ENCODE data around the gene NCOA7.
"Not testable (repeated sequence)": the region's sequence is repeated elsewhere in the genome, so short reads cannot be mapped to it uniquely, and the experiment has no call there.

NCOA7 gene

DNA sequence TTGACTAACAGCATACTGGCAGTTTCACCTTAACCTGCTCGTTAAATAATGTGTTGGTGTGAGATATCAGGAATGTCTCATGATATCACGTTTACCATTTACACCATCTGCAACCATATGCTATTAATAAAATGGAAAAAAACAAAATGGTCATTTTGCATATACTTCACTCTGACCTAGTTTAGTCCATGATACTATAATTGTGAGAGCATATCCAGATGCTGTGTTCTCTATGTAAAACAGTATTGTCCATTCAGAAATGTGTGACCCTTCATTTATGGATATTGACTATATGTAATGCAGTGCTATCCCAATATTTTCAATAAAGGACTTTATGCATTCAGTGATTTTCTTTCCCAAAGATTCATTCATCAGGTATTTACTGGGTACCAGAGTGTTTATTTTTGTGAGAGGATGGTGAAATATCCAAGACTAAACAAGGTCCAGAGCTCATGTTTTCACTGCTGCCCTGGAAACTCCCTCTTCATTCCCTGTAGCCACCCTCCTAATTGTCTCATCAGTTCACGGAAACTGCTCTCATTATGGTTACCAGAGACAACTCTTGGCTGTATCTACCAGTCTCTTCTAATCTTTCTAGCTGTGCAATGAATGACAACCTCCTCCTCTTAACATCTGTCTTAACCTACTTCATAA lies 140.1 kb downstream of the NCOA7 start:
- no peak for DNase-seq (ENCODE audit: low read depth)
- H3K4me3 ChIP-seq (ENCODE audit: low read depth, low read length) = no peak overlapping the region

DNA sequence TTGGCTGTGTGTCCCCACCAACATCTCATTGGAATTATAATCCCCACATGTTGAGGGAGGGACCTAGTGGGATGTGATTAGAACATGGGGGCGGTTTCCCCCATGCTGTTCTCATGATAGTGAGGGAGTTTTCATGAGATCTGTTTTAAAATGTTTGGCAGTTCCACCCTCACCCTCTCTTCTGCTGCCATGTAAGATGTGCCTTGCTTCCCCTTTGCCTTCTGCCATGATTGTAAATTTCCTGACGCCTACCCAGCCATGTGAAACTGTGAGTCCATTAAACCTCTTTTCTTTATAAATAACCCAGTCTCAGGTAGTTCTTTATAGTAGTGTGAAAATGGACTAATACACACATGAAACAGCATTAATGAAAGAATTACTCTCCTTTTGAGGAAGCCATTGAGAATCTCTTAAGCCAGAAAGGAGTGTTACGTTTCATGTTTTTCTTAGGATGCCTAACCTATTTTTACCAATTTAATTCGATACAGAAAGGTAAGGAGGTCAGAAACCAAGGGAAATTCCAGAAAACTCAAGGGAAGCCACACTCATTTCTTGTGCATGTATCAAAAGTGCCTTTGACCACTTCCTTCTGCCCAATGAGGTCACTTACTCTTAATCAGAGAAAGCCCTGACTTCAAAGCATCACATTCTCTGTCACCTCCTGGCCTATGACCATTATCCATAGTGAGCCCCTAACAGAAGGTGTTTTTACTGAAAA lies 141.1 kb downstream of the NCOA7 start:
- DNase-seq (ENCODE audit: low read depth) = no peak
- no peak overlapping the region for H3K4me3 ChIP-seq (ENCODE audit: low read depth, low read length)

DNA sequence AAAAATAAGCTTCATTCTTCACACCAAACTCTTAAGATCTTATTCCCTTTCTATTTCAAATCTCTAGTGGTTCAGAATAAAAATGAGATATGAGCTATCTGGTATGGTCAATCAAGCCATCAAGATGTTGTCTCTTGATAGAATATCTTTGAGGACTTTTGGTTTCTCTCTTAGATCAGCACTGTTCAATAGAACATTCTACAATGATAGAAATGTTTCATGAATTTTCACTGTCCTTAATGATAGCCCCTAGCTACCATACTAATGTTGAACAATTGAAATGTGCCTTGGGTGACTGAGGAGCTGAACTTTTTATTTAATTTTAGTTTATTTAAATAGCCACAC lies 141.7 kb downstream of the NCOA7 start:
- no peak overlapping the region for H3K4me3 ChIP-seq (ENCODE audit: low read depth, low read length)
- no peak for DNase-seq (ENCODE audit: low read depth)

DNA sequence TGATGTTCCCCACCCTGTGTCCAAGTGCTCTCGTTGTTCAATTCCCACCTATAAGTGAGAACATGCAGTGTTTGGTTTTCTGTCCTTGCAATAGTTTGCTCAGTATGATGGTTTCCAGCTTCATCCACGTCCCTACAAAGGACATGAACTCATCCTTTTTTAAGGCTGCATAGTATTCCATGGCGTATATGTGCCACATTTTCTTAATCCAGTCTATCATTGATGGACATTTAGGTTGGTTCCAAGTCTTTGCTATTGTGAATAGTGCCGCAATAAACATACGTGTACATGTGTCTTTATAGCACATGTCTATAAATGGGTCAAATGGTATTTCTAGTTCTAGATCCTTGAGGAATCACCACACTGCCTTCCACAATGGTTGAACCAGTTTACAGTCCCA lies 144.8 kb downstream of the NCOA7 start:
- H3K4me3 ChIP-seq (ENCODE audit: low read depth, low read length); DNase-seq (ENCODE audit: low read depth): not testable (repeated sequence)

DNA sequence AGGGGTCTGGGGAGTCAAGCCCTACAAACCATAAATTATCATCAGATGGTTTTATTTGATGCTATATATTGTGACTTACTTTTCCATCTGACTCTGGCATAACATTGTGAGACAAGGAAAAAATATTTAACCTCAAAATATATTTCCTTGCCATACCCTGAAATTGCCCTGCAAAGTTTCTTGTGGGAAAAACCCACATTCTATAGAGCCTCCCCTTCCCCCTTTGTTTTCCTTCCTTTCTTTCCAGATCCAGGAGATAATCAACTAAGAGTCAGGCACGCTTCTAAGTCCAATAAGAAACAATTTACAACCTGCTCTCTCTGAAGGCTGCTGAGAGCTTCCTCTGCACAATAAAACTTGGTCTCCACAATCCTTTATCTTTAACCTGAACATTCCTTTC lies 148.3 kb downstream of the NCOA7 start:
- DNase-seq (ENCODE audit: low read depth) = no peak

DNA sequence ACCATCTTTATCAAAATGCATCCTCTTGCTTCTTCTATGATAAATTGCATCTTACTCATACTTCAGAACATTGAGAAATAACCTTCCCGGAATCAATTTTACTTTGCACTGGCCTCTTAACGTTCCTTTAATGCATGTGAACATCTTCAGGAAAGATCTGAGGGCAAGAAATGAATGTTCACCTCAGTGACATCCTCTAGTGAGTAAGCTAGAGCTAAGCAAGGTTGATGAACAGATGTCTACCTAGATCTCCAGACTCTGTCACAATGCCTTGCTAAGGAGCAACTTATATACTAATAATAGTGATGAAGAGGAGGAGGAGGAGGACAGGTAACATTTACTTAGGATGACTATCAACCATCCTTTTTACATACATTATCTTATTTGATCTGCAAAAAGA lies 149.0 kb downstream of the NCOA7 start:
- DNase-seq (ENCODE audit: low read depth) = no peak

More for the DNA sequence above, 148.3 kb downstream of the NCOA7 start:
- no peak overlapping the region for H3K4me3 ChIP-seq (ENCODE audit: low read depth, low read length)

DNA sequence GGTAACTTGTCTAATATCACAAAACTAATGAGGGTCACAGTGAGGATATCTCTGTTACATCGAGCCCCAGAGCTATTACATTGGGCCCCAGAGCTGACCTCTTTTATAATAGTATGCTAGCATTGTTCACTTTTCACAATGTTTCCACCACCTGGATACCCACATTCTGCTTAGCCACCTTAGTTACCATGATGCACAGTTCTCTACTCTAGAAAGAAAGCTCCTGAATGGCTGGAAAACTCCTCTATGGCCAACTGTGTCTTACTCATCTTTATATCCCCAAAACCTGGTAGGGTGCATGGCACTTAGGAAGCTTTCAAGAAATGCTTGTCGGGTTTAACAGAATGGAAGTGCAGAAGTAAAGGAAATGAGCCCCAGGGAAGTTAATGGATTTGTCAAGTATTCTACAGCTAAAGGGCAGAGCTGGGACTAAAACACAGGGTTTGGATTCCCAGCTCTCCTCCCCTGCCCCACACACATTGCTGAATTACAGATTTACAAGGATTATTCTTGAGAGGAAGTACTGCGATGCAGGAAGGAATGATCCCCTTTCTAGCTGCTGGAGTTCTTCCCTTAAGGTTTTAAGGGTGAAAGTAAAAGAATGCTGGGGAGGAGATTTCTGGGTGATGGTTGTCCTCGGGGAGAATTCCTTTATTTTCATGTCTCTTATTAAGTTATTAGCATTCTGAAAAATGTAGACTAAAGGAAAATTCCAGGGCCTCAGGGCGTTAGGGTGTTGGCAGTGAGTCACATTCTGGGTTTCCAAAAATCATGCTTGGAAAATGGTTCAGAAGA lies 149.7 kb downstream of the NCOA7 start:
- H3K4me3 ChIP-seq (ENCODE audit: low read depth, low read length) = no peak overlapping the region
- DNase-seq (ENCODE audit: low read depth) = no peak

More for the DNA sequence above, 149.0 kb downstream of the NCOA7 start:
- no peak overlapping the region for H3K4me3 ChIP-seq (ENCODE audit: low read depth, low read length)

DNA sequence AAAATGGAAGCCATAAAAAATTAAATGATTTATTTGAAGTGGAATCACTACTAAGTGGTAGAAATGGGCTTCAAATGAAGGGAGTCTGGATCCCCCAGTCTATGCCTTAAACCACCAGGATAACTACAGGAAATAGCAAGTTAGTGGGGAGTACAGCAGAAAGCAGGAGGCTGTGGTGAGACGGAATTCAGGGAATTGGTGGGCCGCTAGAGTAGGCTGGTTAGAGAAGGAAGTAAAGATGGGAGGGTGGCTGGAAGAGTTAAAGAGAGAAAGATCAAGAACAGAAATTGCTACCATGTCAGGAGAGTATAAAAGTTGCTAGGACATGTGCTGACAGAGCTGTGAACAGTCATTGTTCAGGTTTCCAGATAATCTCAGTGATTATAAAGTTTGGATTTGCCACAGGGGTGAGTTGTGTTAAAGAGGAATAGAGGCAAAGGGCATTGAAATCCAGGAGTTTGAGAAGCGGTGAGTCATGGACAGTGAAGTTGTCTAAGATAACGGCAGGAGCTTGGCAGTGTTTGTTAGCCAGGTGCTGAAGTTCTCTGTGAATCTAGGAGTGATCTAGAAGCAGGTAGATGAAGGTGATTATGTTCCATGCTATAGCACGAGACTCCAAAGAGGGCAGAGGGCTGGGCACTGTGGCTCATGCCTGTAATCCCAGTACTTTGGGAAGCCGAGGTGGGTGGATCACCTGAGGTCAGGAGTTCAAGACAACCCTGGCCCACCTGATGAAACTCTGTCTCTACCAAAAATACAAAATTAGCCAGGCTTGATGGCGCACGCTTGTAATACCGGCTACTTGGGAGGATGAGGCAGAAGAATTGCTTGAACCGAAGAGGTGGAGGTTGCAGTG lies 152.1 kb downstream of the NCOA7 start:
- no peak for DNase-seq (ENCODE audit: low read depth)
- no peak overlapping the region for H3K4me3 ChIP-seq (ENCODE audit: low read depth, low read length)

DNA sequence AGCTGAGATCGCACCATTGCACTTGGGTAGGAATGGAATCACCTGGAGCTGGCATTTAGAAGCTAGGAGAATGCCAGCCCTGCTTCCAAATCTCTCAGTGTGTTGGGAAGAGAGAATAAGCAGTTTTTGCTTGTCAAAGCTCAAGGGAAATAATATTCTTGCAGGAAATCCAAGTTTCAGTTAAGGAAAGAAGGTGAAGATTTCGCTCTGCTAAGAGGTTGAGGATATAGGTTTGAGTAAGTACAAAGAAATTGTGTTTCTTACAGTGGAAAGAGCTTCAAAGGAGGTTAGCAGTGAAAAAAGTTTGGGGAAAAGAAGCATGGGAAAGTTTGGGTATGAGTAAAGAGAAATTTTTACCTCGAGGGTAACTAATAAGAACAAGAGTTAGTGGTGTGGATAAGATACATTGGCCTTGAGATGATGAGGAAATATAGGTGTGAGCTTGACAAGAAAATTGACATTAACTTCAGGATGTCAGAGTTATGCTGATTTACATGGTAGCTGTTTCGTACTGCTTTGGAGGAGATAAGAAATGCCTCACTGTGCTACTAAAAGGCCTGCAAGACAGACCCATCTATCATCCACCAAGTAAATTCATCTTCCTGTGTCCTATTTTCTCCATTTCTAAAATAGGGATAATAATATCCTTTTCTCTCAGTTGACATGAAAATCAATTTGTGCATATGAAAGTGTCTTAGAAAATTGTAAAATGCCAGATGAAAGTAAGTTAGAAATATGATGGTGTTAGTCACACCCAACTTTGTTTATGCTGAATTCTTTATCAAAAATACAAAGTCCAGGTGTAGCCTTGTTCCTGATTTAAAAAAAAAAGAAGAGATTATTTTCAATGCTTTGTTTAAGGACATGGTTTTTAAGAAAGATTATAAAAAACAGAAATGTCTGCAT lies 153.0 kb downstream of the NCOA7 start:
- DNase-seq (ENCODE audit: low read depth) = no peak
- H3K4me3 ChIP-seq (ENCODE audit: low read depth, low read length) = no peak overlapping the region

DNA sequence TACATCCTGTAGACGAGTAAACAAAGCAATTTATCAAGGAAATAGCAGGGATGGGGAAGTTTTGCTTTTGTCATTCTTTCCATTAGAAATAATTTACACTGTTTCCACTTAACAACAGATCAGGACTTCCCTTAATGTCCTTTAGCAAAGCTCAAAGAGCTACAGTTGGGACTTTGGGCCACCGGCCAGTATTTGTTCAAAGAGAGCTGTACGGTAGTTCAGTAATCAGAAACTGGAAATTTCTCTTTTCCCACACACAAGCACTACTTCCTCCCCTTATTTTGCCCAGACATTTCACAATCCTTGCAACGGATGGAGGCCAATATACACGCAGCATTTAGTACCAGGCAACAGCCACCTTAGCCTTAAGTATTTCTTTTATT lies 153.7 kb downstream of the NCOA7 start:
- no peak overlapping the region for H3K4me3 ChIP-seq (ENCODE audit: low read depth, low read length)
- DNase-seq (ENCODE audit: low read depth) = no peak

DNA sequence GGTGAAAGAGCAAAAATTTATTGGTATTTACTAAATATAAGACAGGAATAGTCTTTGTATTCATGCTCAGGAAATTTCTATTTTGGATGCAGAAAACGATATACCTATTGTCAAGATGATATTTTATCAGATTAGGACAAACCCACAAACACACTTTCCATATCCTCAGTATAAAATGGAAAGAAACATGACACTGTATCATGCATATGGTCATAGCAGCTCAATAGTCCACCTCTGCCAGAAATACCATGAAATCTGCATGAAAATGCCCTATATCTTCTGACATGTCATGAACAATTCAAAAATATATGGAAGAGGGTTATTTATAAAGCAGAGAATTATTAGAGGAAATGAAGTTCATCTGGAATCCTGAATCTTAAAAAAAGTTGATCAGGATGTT lies 154.1 kb downstream of the NCOA7 start:
- no peak for DNase-seq (ENCODE audit: low read depth)

DNA sequence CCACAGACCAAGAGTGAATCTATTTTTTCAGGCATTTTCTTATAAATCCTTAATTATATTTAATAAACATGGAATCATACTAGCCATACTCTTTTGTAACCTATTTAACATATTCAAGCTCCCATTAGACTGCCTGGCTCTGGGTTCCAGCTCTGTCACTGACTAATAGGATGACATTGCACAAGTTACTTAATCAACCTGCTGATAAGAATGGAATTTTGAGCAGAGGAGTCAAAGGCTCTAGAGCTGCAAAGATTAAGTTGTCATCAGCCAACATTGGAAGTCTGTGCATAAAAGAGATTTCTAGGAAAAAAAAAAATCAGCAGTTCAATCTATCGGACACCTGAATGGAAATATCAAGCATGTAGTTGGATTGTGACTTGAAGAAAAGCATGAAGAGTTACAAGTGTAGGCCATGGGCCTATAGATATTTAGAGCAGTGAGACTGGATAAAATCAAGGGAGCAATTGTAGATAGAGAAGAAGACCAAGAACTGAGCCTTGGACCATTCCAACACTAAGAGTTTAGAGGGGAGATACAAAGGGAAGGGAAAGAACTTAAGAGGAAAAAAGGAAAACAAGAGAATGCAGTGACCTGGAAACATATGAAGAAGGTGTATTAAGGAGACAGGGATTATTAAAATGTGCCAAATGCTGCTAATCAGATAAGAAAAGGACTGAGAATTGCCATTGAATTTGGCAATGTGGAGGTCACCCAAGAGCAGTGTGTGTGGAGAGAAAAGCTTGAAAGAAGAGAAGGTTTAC lies 154.8 kb downstream of the NCOA7 start:
- DNase-seq (ENCODE audit: low read depth) = no peak
- H3K4me3 ChIP-seq (ENCODE audit: low read depth, low read length) = no peak overlapping the region

More for the DNA sequence above, 154.1 kb downstream of the NCOA7 start:
- no peak overlapping the region for H3K4me3 ChIP-seq (ENCODE audit: low read depth, low read length)

DNA sequence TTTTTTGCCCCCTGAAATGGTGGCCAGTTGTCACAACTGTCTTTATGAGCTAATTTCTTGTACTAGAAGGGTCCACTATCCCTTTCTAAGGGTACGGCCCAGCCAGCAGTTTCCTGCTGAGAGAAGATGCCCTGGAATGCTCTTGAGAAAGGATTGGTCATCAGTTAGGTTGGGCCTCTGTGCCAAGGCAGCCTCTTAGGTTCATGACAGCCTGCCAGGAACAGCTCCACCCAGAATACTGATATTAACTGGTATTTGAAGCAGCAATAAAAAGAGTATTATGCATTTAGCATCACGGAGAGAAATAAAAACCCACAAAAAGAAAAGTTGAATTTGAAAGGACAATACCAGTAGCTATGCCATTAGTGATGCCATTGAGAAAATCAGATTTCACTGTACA lies 156.9 kb downstream of the NCOA7 start:
- no peak overlapping the region for H3K4me3 ChIP-seq (ENCODE audit: low read depth, low read length)
- no peak for DNase-seq (ENCODE audit: low read depth)

DNA sequence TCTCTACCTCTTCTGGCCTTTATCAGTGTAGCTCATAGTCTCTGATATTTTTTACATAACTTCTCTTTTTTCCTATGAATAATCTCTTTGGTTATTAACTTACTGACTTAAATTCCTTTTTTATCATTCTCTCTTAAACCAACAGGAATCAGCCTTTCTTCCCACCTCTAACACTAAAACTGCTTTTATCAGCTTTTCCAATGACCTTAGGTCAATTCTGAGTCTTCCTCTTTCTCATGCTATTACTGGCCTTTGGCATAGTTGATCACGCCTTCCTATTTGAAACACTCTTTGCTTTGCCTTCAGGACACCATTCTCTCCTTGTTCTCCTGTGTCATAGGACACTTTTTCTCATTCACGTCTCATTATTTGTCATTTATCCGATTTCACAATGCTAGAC lies 157.7 kb downstream of the NCOA7 start:
- DNase-seq (ENCODE audit: low read depth) = no peak
- H3K4me3 ChIP-seq (ENCODE audit: low read depth, low read length) = no peak overlapping the region

DNA sequence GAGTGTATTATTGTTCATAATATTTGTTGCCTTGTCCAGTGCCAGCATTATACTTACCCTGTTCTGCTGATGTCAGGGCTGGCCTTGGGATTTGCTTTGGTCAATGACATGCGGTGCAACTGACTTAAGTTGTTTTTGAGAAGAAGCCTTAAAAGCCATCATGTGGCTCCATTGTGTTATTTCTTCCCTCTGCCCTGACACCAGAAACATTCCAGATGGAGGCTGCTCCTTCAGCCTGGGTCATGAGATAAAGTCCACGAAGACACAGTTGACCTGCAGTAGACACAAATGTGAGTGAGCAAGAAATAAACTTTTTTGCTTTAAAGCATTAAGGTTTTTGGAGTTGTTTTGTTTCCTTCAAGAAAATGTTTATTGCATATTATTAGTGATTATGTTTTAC lies 158.3 kb downstream of the NCOA7 start:
- DNase-seq (ENCODE audit: low read depth) = no peak
- H3K4me3 ChIP-seq (ENCODE audit: low read depth, low read length) = no peak overlapping the region

DNA sequence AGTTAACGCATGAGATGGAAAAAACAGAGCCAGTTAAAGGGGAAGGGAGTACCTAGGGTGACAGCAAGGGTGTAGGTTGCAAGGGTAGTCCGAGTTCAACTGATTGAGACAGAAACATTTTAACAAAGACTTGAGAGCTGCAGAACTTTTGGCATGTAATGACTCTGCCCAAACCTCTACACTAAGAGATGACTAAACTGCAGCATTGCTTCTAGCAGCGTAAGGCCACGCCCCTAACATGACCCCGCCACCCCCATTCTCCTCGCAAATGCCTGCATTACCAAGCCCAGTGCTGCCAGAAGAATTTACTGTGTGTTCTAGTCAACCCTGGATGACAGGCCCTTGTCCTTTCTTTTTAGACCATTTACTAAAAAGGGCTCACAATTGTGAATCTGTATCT lies 159.5 kb downstream of the NCOA7 start:
- H3K4me3 ChIP-seq (ENCODE audit: low read depth, low read length) = no peak overlapping the region
- DNase-seq (ENCODE audit: low read depth) = no peak

DNA sequence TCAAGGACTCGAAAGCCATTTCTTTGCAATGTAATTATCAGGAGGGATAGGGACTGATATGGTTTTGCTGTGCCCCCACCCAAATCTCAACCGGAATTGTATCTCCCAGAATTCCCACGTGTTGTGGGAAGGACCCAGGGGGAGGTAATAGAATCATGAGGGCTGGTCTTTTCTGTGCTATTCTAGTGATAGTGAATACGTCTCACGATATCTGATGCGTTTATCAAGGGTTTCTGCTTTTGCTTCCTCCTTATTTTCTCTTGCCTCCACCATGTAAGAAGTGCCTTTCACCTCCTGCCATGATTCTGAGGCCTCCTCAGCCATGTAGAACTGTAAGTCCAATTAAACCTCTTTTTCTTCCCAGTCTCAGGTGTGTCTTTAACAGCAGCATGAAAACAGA lies 160.0 kb downstream of the NCOA7 start:
- H3K4me3 ChIP-seq (ENCODE audit: low read depth, low read length); DNase-seq (ENCODE audit: low read depth): not testable (repeated sequence)

DNA sequence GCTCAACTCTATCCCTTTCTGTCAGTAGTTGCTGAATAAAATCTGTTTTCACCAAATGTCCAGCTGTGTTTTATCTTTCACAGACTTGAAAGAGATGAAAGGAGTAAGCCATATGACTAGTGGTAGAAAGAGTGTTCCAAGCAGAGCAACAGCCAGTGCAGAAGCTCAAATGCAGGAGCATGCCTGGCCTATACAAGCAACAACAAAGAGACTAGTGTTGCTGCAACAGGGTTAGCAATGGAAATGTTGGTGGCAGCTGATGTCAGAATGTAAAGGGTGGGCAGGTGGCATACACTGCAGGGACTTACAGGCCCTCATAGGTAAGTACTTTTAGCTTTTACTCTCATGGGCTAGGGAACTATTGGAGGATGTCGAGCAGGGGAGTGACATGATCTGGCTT lies 160.6 kb downstream of the NCOA7 start:
- no peak overlapping the region for H3K4me3 ChIP-seq (ENCODE audit: low read depth, low read length)
- DNase-seq (ENCODE audit: low read depth) = no peak

All from skeletal muscle cell (primary cell).